ENCODE measurements around the gene RIMBP2.

Gene RIMBP2

GRCh38 chr12:130499474-130499873 lies 216.6 kb downstream of the RIMBP2 start:
- DNase-seq = no peak

GRCh38 chr12:130498589-130499385 lies 217.3 kb downstream of the RIMBP2 start:
- DNase-seq = no peak

GRCh38 chr12:130497991-130498390 lies 218.1 kb downstream of the RIMBP2 start:
- DNase-seq = no peak

- no peak for DNase-seq
Measured at GRCh38 chr12:130497321-130497720, 218.8 kb downstream of the RIMBP2 start.

- no peak for DNase-seq
Measured at GRCh38 chr12:130496516-130497120, 219.5 kb downstream of the RIMBP2 start.

GRCh38 chr12:130495156-130495555 lies 220.9 kb downstream of the RIMBP2 start:
- no peak for DNase-seq

GRCh38 chr12:130494736-130495135 lies 221.4 kb downstream of the RIMBP2 start:
- DNase-seq = no peak

GRCh38 chr12:130493951-130494350 lies 222.1 kb downstream of the RIMBP2 start:
- DNase-seq = no peak

- DNase-seq = no peak
Measured at GRCh38 chr12:130491421-130492357, 224.4 kb downstream of the RIMBP2 start.

- DNase-seq = no peak
Measured at GRCh38 chr12:130490674-130491073, 225.4 kb downstream of the RIMBP2 start.

- DNase-seq = no peak
Measured at GRCh38 chr12:130489293-130489692, 226.8 kb downstream of the RIMBP2 start.

GRCh38 chr12:130488358-130488710 lies 227.8 kb downstream of the RIMBP2 start:
- DNase-seq = no peak

GRCh38 chr12:130487636-130488357 lies 228.3 kb downstream of the RIMBP2 start:
- DNase-seq = no peak

GRCh38 chr12:130486891-130487416 lies 229.1 kb downstream of the RIMBP2 start:
- DNase-seq = no peak

- DNase-seq = no peak
Measured at GRCh38 chr12:130486146-130486435, 230.0 kb downstream of the RIMBP2 start.

- DNase-seq = no peak
Measured at GRCh38 chr12:130485291-130486145, 230.6 kb downstream of the RIMBP2 start.

GRCh38 chr12:130484221-130484620 lies 231.9 kb downstream of the RIMBP2 start:
- no peak for DNase-seq

- DNase-seq = no peak
Measured at GRCh38 chr12:130483616-130484180, 232.4 kb downstream of the RIMBP2 start.

- DNase-seq = no peak
Measured at GRCh38 chr12:130482448-130482847, 233.7 kb downstream of the RIMBP2 start.

GRCh38 chr12:130481392-130481879 lies 234.7 kb downstream of the RIMBP2 start:
- no peak for DNase-seq

- no peak for DNase-seq
Measured at GRCh38 chr12:130480887-130481286, 235.2 kb downstream of the RIMBP2 start.
